GM18858 (cell line): ENCODE results near the gene ING3.
"Not testable (repeated sequence)": the region's sequence is repeated elsewhere in the genome, so short reads cannot be mapped to it uniquely, and the experiment has no call there.

Source experiments
- ATAC-seq: cut with Tn5 transposase; IDR thresholded peaks from one replicate; pipeline ENCODE4 v1.9.1; 2021; ENCODE audit not compliant: unreplicated experiment

ING3 gene

DNA sequence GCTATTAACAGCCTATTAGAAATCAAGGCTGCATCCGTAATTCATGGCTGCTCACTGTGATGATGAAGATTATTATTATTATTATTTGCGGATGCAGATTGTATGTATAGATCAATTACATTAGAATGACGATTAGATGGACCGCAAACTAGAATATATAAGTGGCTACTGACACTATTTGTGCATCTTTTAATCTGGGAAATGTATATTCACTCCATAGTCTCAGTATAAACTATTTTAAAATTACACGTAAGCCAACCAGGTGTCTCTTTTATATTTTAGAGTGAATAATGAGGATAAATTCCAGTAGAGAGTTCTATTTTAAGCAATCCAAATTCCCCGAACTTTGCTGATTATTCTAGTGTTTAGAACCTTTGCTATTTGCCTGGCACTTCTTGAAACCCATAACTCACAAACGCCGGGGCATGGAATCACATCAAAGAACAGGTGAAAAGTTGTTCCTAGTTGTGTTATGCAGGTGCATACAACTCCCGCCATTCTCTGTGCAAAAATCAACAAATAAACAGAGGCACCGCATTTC lies 509 bp upstream of the ING3 start:
- ATAC-seq: no peak

DNA sequence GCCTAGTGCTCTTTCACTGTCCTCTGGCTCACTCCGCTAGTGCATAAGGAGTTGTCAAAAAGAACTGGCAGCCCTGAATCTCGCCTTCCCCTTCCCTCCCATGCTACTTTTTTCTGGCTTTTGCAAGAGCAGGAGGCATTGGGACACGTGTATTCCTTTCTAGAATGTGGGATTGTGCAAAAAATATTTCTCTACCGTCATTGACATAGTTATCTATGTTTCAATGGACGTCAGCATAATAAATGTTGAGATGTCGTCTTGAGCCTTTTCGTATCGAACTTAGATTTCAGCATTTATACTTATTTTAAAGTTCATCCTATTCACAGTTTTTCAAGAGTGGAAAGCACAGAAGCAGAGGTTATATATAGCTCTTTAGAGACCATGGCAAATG lies 727 bp downstream of the ING3 start:
- no peak for ATAC-seq

DNA sequence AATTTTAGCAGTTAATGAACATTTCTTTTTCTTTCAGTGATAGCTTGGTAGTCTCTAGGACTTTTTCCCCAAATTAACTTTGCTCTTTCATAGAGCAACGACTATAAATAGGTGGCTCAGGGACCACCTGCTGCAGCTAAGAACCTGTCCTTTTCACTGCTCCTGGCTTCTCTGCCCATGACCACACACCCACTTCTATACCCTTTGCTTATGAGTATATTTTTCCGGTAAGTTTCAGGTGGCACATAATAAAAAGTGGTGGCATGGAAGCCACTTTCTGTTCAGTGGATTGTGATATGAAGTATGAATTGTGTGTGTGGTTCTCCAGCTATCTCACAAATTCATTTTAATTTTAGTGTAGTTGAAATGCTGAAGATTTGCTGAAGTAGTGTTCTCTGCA lies 1.2 kb downstream of the ING3 start:
- no peak for ATAC-seq

DNA sequence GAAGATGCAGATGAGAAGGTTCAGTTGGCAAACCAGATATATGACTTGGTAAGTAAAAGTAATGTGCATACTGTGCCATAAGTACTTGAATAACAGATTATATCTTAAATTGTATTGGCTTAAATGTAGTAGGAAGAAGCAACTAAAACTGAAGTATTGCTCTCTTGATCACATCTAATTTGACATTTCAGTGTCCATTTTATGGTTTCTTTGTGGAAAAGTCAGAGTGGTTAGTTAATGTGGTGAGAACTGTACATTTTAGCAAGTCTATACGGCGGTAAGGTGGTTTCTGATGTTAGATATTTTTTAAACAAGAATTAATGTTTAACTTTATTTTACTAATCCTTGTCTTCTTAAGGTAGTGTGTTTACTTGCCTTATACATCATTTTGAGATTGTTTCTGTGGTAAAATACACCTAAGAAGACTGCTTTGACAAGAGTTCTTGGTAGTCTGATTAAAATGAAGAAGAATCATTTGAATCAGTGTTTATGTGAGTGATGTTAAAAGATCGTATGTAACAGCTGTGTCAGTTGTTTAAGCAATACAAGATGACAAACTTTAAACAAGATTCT lies 5.1 kb downstream of the ING3 start:
- no peak for ATAC-seq

DNA sequence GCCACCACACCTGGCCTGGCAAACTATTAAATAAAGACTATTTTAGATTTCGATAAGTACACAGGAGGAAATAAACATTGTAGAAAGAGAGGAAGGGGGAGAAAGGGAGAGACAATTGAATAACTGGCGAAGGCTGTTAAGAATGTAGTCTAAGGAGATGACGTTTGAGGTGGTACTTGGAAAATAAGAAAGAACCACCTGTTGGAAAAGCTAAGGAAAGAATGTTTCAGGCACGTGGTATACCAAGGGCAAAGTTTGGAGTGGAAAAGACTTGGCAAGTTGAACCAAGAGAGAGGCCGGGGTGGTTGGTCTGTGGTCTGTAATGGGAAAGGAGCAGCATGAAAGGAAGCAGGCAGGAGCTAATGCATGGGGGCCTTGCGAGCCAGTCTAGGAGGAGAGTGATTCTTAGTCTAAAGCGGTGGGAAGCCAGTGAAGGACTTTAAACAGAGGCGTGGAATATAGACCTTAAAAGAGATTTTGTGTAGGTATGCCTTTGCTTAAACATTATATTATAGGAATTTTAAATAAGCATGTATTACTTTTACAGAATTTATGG lies 9.4 kb downstream of the ING3 start:
- no peak for ATAC-seq

DNA sequence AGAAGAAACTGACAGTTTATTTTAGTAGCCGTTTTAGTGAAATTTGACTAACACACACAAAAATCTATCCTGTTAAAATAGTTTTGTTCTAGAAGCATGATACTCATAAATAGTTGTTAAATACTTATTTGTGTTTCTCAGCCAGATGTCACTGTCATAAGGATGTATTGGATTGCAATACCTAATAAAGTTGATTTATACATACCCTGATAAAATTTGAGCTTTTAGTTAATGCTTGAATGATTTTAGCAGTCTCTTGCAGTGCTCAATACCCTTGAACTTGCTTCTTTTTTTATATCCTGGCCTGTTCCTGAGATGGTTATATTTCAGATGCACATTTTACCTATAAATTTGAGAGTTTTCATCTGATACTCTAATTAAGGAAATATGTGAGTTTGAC lies 10.1 kb downstream of the ING3 start:
- ATAC-seq: no peak

DNA sequence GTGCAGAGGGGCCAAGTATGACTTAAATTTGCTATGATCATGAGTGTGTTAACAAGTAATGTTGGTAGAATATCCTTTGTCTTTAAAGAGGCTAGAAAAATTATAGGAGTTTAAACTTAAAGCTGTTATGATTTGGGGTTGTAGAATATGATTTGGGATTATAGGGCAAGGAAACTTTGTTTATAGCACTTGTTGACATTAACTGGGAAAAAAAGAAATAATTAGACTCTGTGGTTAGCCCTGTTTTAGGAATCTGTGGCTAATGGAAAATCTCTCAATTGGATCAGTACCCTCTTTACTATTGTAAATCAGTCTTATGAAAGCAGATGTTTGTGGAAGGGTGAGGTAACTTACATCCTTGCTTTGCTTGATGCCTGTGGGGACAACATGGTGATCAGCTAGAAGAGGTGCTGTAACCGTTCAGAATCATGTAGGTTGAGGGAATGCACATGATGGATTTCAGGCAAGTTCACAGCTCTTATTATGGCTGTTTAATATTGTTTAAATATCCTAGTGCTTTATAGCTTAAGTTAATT lies 11.1 kb downstream of the ING3 start:
- no peak for ATAC-seq

DNA sequence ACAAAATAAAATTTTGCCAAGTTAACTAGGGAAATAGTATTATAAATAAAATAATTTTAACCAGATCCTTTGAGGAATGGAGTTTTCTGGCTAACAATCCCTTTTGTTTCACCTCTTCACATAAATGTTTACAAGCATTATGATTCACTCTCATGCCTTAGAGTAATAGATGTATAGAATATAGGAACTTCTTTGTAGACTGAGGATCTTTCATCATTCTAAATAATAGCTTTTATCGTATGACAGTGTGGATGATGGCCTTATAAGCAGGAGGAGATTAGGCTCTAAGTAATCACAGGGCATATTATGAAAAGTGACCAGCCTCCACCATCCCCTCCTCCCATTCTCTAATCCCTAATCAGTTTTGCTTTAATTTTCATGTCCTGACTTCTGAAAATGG lies 13.5 kb downstream of the ING3 start:
- ATAC-seq: no peak

DNA sequence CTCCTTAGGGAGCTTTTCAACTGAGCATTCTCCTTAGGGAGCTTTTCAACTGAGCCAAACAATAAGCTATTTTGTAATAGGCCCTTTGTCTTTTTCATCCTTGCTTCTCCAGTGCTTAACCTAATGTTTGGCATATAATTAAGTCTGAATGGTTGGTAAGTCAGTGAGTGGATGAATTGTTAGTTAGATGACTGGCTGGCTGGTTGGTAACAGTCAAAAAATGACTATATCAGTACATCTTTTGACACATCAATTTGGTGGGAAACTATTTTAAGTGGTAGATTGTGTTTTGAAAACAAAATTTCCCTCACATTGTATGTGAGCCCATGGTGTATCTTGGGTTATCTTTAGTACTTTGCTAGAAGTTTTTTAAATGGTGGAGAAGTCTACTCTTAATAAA lies 16.4 kb downstream of the ING3 start:
- no peak for ATAC-seq

DNA sequence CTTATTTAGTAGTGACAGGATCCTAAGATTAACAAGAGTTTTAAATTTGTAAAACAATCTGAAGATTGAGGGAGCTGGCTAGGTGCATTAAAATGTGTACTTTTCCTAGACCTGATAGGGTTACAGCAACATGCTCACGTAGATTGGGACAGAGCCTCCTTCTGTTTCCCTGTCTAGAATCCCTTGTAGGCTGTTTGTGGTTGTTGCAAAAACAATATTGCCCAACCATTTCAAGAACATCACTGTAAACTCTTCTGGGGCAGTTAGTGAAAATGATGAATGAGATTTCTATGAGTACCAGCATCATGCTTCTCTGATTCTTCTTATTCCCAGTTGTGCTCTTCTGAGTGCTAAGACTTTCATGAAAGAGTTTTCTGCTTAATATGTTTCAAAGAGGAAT lies 23.3 kb downstream of the ING3 start:
- ATAC-seq: no peak

DNA sequence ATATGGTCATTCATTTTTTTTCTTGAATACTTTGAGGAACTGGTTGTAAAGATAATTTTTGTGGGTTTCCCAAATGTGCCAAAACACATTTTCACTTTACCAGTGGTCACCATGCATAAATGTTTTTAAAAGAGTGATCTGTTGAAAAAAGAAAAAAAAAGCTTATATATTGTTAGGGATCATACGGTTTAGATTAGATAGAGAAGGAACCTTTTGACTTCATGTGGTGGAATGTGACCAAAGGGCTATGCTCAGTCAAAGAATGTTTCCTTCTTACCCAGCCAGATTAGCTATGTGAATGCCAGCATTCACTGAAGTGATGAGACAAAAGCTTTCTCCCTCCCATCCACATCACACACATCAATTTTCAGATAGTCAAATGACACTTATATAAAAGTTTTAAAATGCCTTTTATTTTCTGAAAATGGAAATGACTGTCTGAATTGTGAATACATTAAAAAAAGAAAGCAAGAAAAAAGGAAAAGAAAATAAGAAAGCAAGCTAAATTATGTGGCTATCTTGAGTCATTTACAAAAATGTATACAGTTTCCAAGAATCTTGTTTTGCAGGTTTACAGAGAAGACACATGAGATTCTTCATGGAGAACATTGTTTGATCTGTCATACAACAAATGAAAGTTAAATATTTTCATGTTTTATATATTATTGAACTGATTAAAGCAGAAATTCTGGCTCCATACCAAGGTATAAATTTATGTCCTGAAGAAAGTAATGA lies 29.4 kb downstream of the ING3 start:
- ATAC-seq: no peak

DNA sequence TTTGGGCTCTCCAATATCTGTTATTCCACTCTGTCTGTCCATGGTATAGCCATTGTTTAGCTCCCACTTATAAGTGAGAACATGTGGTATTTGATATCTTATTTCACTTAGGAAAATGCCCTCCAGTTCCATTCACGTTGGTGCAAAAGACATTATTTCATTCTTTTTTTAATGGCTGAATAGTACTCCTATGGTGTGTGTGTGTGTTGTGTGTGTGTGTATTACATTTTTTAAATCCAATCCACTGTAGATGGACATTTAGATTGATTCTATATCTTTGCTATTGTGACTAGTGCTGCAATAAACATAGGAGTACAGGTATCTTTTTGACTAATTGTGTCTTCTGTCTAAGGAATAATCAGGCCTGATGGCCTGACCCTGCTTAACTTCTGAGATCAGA lies 30.5 kb downstream of the ING3 start:
- ATAC-seq: no peak

DNA sequence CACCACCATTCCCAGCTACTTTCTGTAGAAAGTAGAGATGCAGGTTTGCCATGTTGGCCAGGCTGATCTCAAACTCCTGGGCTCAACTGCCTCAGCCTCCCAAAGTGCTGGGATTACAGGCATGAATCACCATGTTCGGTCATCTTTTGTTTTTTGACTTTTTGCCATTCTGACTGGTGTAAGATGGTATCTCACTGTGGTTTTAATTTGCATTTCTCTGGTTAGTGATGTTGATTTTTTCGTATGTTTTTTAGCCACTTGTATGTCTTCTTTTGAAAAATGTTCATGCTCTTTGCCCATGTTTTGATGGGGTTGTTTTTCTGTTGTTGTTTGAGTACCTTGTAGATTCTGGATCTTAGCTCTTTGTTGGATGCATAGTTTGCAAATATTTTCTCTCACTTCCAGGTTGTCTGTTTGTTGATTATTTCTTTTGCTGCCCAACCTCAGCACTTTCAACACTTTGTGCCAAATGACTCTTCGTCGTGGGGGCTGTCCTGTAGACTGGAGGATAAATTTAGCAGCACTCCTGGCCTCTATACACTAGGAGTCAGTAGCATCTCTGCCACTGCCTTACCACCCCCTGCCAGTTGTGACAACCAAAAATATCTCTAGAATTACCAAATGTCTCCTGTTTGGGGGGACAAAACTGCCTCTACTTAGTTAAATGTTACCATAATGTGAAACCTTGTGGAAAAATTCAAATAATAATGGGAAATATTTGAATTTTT lies 31.5 kb downstream of the ING3 start:
- ATAC-seq: peak; percentile 46

DNA sequence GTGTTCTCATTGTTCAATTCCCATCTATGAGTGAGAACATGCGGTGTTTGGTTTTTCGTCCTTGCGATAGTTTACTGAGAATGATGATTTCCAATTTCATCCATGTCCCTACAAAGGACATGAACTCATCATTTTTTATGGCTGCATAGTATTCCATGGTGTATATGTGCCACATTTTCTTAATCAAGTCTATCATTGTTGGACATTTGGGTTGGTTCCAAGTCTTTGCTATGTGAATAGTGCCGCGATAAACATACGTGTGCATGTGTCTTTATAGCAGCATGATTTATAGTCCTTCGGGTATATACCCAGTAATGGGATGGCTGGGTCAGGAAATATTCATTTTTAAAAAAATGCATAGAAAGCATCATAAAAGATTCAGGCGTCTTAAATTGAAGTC lies 33.0 kb downstream of the ING3 start:
- not testable (repeated sequence) for ATAC-seq

DNA sequence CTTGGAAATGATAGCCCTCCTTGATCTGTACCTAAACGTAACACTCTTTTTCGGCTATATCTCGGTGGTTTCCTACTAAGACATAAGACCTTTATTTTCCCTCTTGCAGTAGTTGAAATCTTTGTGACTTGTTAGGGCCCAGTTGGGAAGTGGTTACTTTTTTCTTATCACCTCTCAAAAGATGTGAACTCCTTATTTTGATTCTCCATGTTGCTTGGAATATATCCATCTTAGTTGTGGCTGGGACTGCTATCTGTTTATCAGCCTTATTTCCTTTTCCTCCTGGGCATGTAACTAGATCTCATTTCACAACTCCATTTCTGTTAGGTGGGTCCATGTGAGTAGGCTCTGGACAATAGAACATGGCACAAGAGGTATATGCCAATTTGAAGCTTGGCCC lies 33.8 kb downstream of the ING3 start:
- no peak for ATAC-seq

DNA sequence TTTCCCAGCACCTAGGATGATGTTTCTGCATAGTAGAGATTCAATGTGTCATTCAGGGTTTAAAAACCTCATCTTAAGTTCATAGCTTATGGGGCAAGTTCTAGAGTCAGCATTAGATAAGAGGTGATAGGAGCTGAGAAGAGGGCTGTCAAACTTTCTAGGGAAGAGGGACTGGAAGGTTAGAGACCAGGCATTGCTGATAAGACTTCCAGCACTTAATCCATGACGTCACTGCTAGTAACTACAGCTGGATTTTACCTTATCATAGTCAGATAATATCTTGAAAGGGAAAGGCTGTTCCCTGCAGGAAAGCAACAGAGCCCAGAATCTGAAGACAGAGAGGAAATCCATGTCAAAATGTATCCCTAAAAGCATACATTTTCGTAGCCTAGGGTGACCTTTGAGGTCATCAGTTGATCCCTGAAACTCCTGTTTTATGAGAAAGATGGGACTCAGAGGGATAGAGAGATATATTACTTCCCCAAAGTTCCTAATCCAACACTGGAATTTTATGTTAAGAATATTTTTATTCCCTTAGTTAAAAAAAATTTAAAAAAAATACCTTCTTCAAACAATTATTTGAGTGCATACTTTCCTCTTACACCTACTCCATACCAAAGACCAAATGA lies 34.7 kb downstream of the ING3 start:
- no peak for ATAC-seq

DNA sequence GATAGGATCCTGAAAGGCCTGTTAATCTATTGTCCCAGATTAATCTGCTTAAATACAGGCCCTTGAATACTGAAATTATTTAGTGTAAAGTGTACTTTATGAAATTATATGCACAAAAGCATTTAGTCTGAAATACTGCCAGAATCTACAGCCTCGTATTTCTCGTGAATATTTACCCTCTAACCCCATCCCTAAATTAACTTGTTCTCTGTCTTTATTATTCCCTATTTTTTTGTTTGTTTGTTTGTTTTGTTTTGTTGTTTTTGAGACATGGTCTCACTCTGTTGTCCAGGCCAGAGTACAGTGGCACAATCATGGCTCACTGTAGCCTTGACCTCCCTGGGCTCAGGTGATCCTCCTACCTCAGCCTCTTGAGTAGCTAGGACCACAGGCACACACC lies 35.3 kb downstream of the ING3 start:
- ATAC-seq: no peak

DNA sequence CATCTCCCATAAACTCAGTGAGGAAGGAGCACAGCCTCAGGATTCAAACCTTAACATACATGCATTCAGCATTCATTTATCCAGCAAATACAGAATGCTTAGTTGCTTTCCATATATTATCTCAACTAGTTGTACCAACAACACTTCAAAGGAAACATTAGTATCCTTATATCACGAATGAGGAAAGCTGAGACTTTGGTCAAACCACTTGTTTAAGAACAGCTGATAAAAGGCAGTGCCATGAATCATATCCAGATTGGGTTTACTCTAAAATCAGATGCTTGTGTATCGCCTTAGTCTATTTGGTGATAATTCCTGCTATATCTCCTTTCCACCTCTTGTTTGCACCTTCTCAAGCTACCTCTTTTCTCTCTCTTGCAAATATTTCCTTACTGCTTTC lies 36.1 kb downstream of the ING3 start:
- ATAC-seq: no peak

DNA sequence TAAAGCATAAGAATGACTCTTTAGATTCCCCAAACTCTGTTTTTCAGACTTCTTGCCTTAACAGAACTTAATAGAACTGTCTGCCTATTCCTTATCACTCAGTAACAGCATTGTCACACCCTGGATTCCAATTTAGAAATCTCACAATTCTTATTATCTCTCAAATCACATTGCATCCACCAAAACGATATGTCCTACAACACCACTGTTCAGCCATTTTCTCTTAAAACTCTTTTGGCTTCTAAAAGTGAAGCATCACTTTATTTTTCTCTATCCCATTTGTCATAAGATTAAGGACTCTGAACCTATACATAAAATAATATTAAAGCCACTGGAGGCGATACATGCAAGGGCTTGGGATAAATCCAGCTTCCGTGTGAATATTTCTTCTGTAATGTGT lies 36.7 kb downstream of the ING3 start:
- ATAC-seq: no peak

DNA sequence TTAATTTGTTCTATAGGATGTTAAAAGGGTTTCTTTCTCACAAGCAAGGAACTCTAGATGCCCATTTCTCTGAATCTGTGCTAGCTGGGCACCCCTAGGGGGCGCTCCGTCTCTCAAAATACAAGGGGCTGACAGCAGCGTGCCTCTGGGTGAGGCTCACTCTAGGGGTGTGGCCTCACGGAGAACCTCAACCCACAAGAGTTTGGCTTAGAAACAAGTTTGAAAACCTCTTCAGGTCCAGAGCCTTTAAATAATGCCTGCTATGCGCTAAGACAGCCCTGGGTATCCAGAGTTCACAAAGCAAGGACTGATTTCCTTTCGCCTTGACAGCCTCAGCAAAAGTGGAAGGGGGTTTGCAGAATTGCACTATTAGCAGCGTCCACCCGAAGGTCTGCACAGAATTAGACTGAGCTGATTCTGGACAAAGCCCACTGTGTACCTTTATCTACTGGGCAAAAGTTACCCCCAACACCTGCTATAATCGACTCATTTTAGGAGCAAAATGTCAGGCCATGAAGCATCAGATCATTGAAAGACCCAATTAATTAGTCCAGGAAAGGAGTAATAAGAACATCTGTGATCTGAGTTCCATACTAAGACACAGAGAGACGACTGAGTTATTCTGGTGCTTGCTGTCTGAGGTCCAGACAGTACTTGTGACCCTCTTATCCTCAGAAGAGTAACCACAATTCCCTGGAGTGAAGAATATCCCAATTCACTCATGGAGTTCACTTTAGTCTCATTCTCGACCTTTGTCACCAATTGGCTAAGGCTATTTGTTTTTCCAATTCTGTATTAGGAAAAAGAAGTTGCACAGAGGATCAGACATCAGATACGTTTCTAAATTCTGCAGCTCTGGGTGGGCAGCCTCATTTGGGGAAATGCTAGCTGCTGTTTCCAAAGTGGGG lies 37.4 kb downstream of the ING3 start:
- ATAC-seq: peak; percentile 94
